Large intestine (tissue), 3 donors: Measurements from ENCODE around the gene RASSF1. TPM values are rescaled to one million over a fixed set of nuclear protein-coding genes. Genes with fewer than 3 reads are reported as not detected.
A peak's percentile ranks its signal among the peaks of the same experiment; 100 is the strongest.

Source experiments
- DNase-seq, 2 donors: peaks; one replicate each; pipeline versions ENCODE4 v3.0.0 to v3.0.0-alpha.2; 2013
- H3K27ac ChIP-seq: one replicate; pipeline ENCODE4 v1.5.1; 2013; ENCODE audit warnings: low read length
- H3K27me3 ChIP-seq: 2 replicates; pipeline ENCODE4 v1.6.1; 2013; ENCODE audit warnings: low read length; ENCODE audit not compliant: control insufficient read depth, insufficient read depth
- H3K36me3 ChIP-seq: 2 replicates; pipeline ENCODE4 v1.6.1; 2013; ENCODE audit warnings: low read length; ENCODE audit not compliant: control insufficient read depth, insufficient read depth
- H3K4me1 ChIP-seq: one replicate; pipeline ENCODE4 v1.6.1; 2013; ENCODE audit warnings: low read length; ENCODE audit not compliant: control insufficient read depth, insufficient read depth
- H3K4me3 ChIP-seq: one replicate; pipeline ENCODE4 v1.5.1; 2013; ENCODE audit warnings: low read length
- H3K9me3 ChIP-seq: one replicate; pipeline ENCODE4 v1.6.1; 2013; ENCODE audit warnings: mild to moderate bottlenecking, low read depth, low read length, moderate library complexity; ENCODE audit not compliant: control insufficient read depth
- WGBS: methylation state at CpG from one replicate; pipeline ENCODE4 v1.1.5; 2013; ENCODE audit warnings: low lambda C conversion rate; ENCODE audit not compliant: insufficient coverage; 5-methylcytosine and 5-hydroxymethylcytosine counted together
- polyA plus RNA-seq: library from polyadenylated mRNA; unstranded; fragments of 120-200 nt; gene quantifications from one replicate; pipeline ENCODE4 v1.2.1, GENCODE V29; 2013

Gene RASSF1
- polyA plus RNA-seq, 1 donor, result 19.5 TPM

DNA sequence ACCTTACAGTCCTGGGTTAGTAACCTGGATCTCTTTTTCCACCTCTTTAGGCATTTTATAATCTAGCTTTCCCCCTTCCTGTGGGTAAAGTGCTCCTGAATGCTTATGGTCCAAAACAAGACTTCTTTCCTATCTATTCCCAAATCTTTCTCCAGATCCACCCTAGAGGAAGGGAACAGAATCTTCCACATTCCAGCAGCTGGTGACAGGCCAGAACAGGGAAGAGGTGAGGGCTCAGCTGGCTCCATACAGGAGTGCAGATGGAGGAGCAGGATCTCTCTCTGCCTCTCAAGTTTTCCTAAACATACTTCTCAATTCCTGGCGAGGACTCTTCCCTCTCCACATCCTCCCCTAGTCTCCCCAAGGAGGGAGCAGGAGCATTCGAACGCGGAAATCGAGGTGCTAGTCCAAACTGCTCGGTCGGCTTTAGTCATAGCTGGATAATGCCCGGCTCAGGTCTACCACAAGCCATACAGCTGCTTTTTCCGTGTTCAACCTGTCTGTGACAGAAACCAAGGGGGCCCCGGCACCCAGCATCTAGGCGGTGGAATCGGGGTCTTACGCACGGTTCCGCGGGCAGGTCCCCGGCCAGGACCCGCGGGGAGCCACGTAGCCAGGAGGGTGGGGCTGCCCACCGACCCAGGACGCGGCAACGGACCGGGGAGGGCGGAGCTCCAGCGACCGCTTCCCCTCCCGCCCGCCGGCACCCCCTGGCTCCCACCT lies 4.0 kb downstream of the RASSF1 start:
- peaks cover 7% of the 10 kb centered on the region for H3K36me3 ChIP-seq
- H3K27me3 ChIP-seq, result peaks cover 18% of the 10 kb centered on the region
- peaks cover 6% of the 10 kb centered on the region for H3K9me3 ChIP-seq
- no peak for DNase-seq
- no CpG with 5 or more reads among the region's 31 CpGs for WGBS
- peaks cover 30% of the 10 kb centered on the region for H3K4me1 ChIP-seq
- peak overlapping the region; percentile 93 for H3K27ac ChIP-seq
- H3K4me3 ChIP-seq, result peak overlapping the region; percentile 68

GRCh38 chr3:50334339-50335075 lies 6.1 kb downstream of the RASSF1 start:
- peaks cover 27% of the 10 kb centered on the region for H3K4me1 ChIP-seq
- no peak for DNase-seq
- peaks cover 3% of the 10 kb centered on the region for H3K9me3 ChIP-seq
- H3K27me3 ChIP-seq, result no peaks in the 10 kb centered on the region
- H3K4me3 ChIP-seq, result no peak overlapping the region
- peak overlapping the region; percentile 14 for H3K27ac ChIP-seq
- peaks cover 28% of the 10 kb centered on the region for H3K36me3 ChIP-seq
- WGBS, result 33% methylated on average over 1 of the region's 5 CpGs

- H3K36me3 ChIP-seq, result peaks cover 32% of the 10 kb centered on the region
- peaks cover 27% of the 10 kb centered on the region for H3K4me1 ChIP-seq
- no peaks in the 10 kb centered on the region for H3K27me3 ChIP-seq
- 93% methylated on average over 3 of the region's 12 CpGs for WGBS
- no peak for DNase-seq
- peak overlapping the region; percentile 14 for H3K27ac ChIP-seq
- H3K4me3 ChIP-seq, result no peak overlapping the region
- peaks cover 3% of the 10 kb centered on the region for H3K9me3 ChIP-seq
Measured at GRCh38 chr3:50333744-50334328, 6.8 kb downstream of the RASSF1 start.

DNA sequence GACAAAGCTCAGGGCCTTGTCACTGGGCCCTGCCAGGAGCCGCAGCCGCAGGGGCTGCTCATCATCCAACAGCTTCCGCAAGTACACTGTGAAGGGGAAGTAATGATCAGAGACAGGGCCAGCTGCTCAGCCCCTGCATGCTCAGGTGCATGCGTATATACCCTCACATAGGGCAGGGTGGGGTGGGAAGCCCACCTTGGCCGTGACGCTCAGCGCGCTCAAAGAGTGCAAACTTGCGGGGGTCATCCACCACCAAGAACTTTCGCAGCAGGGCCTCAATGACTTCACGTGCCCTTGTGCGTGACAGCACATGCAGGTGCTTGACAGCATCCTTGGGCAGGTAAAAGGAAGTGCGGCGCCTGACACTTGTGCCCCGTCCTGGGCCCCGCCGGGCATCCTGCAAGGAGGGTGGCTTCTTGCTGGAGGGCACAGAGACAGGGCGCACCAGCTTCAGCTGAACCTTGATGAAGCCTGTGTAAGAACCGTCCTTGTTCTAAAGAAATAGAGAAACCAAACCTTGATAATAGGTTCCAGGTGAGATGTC lies 9.2 kb downstream of the RASSF1 start:
- no peaks in the 10 kb centered on the region for H3K27me3 ChIP-seq
- H3K36me3 ChIP-seq, result peaks cover 32% of the 10 kb centered on the region
- no peak overlapping the region for H3K4me3 ChIP-seq
- WGBS, result no CpG with 5 or more reads among the region's 19 CpGs
- H3K27ac ChIP-seq, result no peak overlapping the region
- no peaks in the 10 kb centered on the region for H3K9me3 ChIP-seq
- H3K4me1 ChIP-seq, result peaks cover 32% of the 10 kb centered on the region
- no peak for DNase-seq

- WGBS, result no CpG with 5 or more reads among the region's 10 CpGs
- Histone ChIP-seq H3K4me3 (no peak overlapping the region), H3K9me3 (no peaks in the 10 kb centered on the region), H3K27ac (no peak overlapping the region), H3K36me3 (peaks cover 42% of the 10 kb centered on the region), H3K4me1 (peaks cover 21% of the 10 kb centered on the region), H3K27me3 (no peaks in the 10 kb centered on the region)
- DNase-seq, result no peak
Measured at GRCh38 chr3:50330330-50330729, 10.3 kb downstream of the RASSF1 start.

GRCh38 chr3:50327943-50328691 lies 12.5 kb downstream of the RASSF1 start, which contains the start of gene TUSC2:
Gene TUSC2, minus strand, starts transcription at chr3:50328223. Its CDS starts 124 bp downstream, at chr3:50328099.
- H3K4me1 ChIP-seq, result peaks cover 30% of the 10 kb centered on the region
- H3K36me3 ChIP-seq, result peaks cover 47% of the 10 kb centered on the region

DNA sequence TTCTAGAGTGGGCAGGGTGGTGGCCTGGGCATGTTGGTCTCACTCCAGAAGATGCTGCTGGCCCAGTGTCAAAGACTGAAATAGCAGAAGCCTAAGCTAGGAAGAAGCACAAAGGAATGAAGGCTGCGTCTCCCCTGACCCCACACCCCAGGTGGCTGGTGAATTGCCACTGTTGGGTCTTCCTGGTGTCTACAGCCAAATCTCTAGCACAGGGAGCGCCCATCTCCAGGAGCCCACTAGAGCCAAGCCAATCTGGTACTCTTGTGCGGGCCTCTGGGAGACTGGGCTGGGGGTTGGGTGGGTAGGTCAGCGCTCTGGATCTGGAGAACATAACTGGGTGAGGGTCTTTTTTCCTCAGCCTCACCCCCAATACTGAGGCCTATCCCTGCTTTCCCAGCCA lies 13.5 kb downstream of the RASSF1 start:
- DNase-seq, result no peak
- peaks cover 45% of the 10 kb centered on the region for H3K36me3 ChIP-seq
- no peaks in the 10 kb centered on the region for H3K9me3 ChIP-seq
- no peak overlapping the region for H3K27ac ChIP-seq
- no peaks in the 10 kb centered on the region for H3K27me3 ChIP-seq
- H3K4me1 ChIP-seq, result peaks cover 40% of the 10 kb centered on the region
- peak overlapping the region; percentile 89 for H3K4me3 ChIP-seq
- no CpG with 5 or more reads among the region's 4 CpGs for WGBS

More at GRCh38 chr3:50327943-50328691, 12.5 kb downstream of the RASSF1 start, which contains the start of gene TUSC2:
- no peaks in the 10 kb centered on the region for H3K27me3 ChIP-seq
- H3K27ac ChIP-seq, result peak within 1 kb of the TSS; percentile 83
- peak within 1 kb of the TSS; percentile 89 for H3K4me3 ChIP-seq
- no peaks in the 10 kb centered on the region for H3K9me3 ChIP-seq
- peak; percentile 97 for DNase-seq
- WGBS, result 50% methylated on average over 2 of the region's 55 CpGs

DNA sequence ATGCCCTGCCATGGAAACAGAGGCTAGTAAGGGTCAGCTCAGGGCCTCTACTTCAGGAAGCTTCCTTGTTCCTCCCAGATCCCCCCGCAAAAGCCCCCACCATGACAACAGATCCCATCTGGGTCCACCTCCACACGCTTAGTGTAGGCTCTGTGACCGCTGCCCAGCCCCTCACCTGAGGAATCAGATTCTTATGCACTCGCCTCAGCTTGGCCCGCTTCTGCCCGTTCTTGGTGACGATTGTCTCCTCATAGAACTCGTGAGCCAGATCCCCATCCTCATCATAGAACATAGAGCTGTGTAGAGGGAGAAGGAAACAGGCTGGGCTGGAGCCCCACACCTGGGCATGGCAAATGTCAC lies 14.5 kb downstream of the RASSF1 start:
- Histone ChIP-seq H3K27ac (no peak overlapping the region), H3K27me3 (no peaks in the 10 kb centered on the region), H3K36me3 (peaks cover 35% of the 10 kb centered on the region), H3K4me1 (peaks cover 43% of the 10 kb centered on the region), H3K9me3 (no peaks in the 10 kb centered on the region), H3K4me3 (no peak overlapping the region)
- DNase-seq, result no peak
- no CpG with 5 or more reads among the region's 8 CpGs for WGBS

- H3K4me3 ChIP-seq, result no peak overlapping the region
- WGBS, result 100% methylated on average over 2 of the region's 11 CpGs
- no peak overlapping the region for H3K27ac ChIP-seq
- no peaks in the 10 kb centered on the region for H3K9me3 ChIP-seq
- peaks cover 43% of the 10 kb centered on the region for H3K4me1 ChIP-seq
- no peak for DNase-seq
- H3K27me3 ChIP-seq, result no peaks in the 10 kb centered on the region
- peaks cover 30% of the 10 kb centered on the region for H3K36me3 ChIP-seq
Measured at GRCh38 chr3:50325497-50326181, 15.0 kb downstream of the RASSF1 start.
